Neural cell (in vitro differentiated cells): Measurements from ENCODE around the gene GPSM1. TPM values are rescaled to one million over a fixed set of nuclear protein-coding genes. Genes with fewer than 3 reads are reported as not detected.
A peak's percentile ranks its signal among the peaks of the same experiment; 100 is the strongest.

Experiments
- H2AFZ ChIP-seq: fragments of 200-600, 300-800 bp; sonication (generic), shearing (Covaris generic); 2 replicates; pipeline ENCODE4 v1.6.0; 2014; ENCODE audit warnings: low read depth, mild to moderate bottlenecking, antibody characterized with exemption, low read length, moderate library complexity
- H3F3A ChIP-seq: fragments of 200-600 bp; shearing (Covaris generic); 2 replicates; pipeline ENCODE4 v1.6.1; 2016; ENCODE audit warnings: mild to moderate bottlenecking, moderate library complexity, mixed read lengths, antibody characterized with exemption, low read length; ENCODE audit not compliant: insufficient read depth, poor library complexity, severe bottlenecking
- H3K27ac ChIP-seq: fragments of 200-600, 300-800 bp; sonication (generic), shearing (Covaris generic); 2 replicates; pipeline ENCODE4 v1.5.1; 2014; ENCODE audit warnings: mild to moderate bottlenecking, low read length, moderate library complexity
- H3K27me3 ChIP-seq: fragments of 300-800, 200-600 bp; sonication (generic), shearing (Covaris generic); 2 replicates; pipeline ENCODE4 v1.6.0; 2014; ENCODE audit warnings: mild to moderate bottlenecking, low read depth, low read length, moderate library complexity; ENCODE audit not compliant: insufficient read depth
- H3K36me3 ChIP-seq: fragments of 300-800, 200-600 bp; sonication (generic), shearing (Covaris generic); 2 replicates; pipeline ENCODE4 v1.5.1; 2014; ENCODE audit warnings: mild to moderate bottlenecking, antibody characterized with exemption, low read length, moderate library complexity; ENCODE audit not compliant: insufficient read depth
- H3K4me2 ChIP-seq: fragments of 300-800, 200-600 bp; sonication (generic), shearing (Covaris generic); 2 replicates; pipeline ENCODE4 v1.6.0; 2014; ENCODE audit warnings: mild to moderate bottlenecking, low read length
- H3K4me3 ChIP-seq: fragments of 300-800, 200-600 bp; sonication (generic), shearing (Covaris generic); 2 replicates; pipeline ENCODE4 v1.5.1; 2014; ENCODE audit warnings: mild to moderate bottlenecking, low read length, moderate library complexity
- H3K79me2 ChIP-seq: fragments of 200-600 bp; shearing (Covaris generic); replicated peaks from 2 replicates; pipeline ENCODE4 v1.6.0; 2014; ENCODE audit warnings: mild to moderate bottlenecking, low read length, moderate library complexity; ENCODE audit not compliant: insufficient read depth
- H3K9ac ChIP-seq: fragments of 300-800, 200-600 bp; sonication (generic), shearing (Covaris generic); 2 replicates; pipeline ENCODE4 v1.6.1; 2016; ENCODE audit warnings: mild to moderate bottlenecking, low read length, mixed read lengths
- H3K9me2 ChIP-seq: fragments of 200-600 bp; shearing (Covaris generic); 2 replicates; pipeline ENCODE4 v1.6.1; 2016; ENCODE audit warnings: mild to moderate bottlenecking, low read length, mixed read lengths; ENCODE audit not compliant: insufficient read depth
- H3K9me3 ChIP-seq: fragments of 200-600, 300-800 bp; sonication (generic), shearing (Covaris generic); 2 replicates; pipeline ENCODE4 v1.6.1; 2016; ENCODE audit warnings: mild to moderate bottlenecking, mixed run types, low read length, moderate library complexity, mixed read lengths
- H4K20me1 ChIP-seq: fragments of 200-600 bp; shearing (Covaris generic); 2 replicates; pipeline ENCODE4 v1.6.1; 2016; ENCODE audit warnings: mild to moderate bottlenecking, mixed run types; ENCODE audit not compliant: insufficient read depth
- CTCF ChIP-seq: fragments of 450-650 bp; IDR thresholded peaks from 2 replicates; pipeline ENCODE4 v1.5.1; 2014; ENCODE audit warnings: antibody characterized with exemption, mild to moderate bottlenecking, moderate library complexity; ENCODE audit not compliant: poor library complexity, severe bottlenecking
- EP300 ChIP-seq: fragments of 450-650 bp; conservative IDR thresholded peaks from 2 replicates; pipeline ENCODE4 v1.6.1; 2014; ENCODE audit warnings: antibody characterized with exemption, mild to moderate bottlenecking, moderate library complexity; ENCODE audit not compliant: poor library complexity, severe bottlenecking
- EZH2 ChIP-seq: fragments of 200-600, 300-800 bp; shearing (Covaris generic), sonication (generic); IDR thresholded peaks from 2 replicates; pipeline ENCODE4 v1.6.1; 2014; ENCODE audit warnings: antibody characterized with exemption, low read length, borderline replicate concordance, mild to moderate bottlenecking; ENCODE audit not compliant: insufficient read depth, poor library complexity, severe bottlenecking
- MXI1 ChIP-seq: fragments of 450-650 bp; conservative IDR thresholded peaks from 2 replicates; pipeline ENCODE4 v1.6.1; 2014; ENCODE audit warnings: antibody characterized with exemption, mild to moderate bottlenecking; ENCODE audit not compliant: poor library complexity, severe bottlenecking
- POLR2AphosphoS5 ChIP-seq: IDR thresholded peaks from 2 replicates; pipeline ENCODE4 v1.6.1; 2012
- RAD21 ChIP-seq: fragments of 450-650 bp; conservative IDR thresholded peaks from 2 replicates; pipeline ENCODE4 v1.6.1; 2014; ENCODE audit warnings: antibody characterized with exemption, mild to moderate bottlenecking, moderate library complexity
- REST ChIP-seq: IDR thresholded peaks from 2 replicates; pipeline ENCODE4 v1.6.1; 2012; ENCODE audit warnings: borderline replicate concordance
- SMC3 ChIP-seq: fragments of 450-650 bp; conservative IDR thresholded peaks from 2 replicates; pipeline ENCODE4 v1.6.1; 2014; ENCODE audit warnings: antibody characterized with exemption, mild to moderate bottlenecking, moderate library complexity; ENCODE audit not compliant: poor library complexity
- TAF1 ChIP-seq: IDR thresholded peaks from 2 replicates; pipeline ENCODE4 v1.6.1; 2012; ENCODE audit warnings: low read depth
- polyA plus RNA-seq: library from polyadenylated mRNA; depleted of rRNA; stranded (reverse); fragments of >200 nt; gene quantifications from 2 replicates; pipeline ENCODE4 v1.2.3, GENCODE V29; 2014

The GPSM1 gene
- polyA plus RNA-seq, 1 donor from 2014 or later = 117 TPM

DNA sequence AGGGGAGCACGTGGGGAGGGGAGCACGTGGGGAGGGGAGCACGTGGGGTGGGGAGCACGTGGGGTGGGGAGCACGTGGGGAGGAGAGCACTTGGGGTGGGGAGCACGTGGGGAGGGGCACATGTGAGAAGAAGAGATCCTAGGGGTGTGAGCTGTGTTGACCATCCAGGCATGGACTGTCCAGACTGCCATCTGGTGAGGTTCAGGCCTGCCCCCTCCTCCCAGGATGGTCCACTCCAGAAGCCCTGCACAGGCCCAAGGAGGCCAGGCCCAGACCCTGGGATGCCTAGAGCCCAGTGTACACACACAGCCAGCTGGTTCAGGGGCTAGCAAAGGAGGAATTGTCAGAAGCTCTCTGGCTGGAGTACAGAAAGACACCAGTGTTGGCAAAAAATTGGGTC lies 70.3 kb downstream of the GPSM1 start:
- H3K9me2 ChIP-seq = no peaks in the 10 kb centered on the region
- H3K79me2 ChIP-seq = peaks cover 21% of the 10 kb centered on the region
- no peak overlapping the region for H3K9ac ChIP-seq
- H3K9me3 ChIP-seq = no peaks in the 10 kb centered on the region
- no peak overlapping the region for H2AFZ ChIP-seq
- no peak overlapping the region for H3K4me2 ChIP-seq
- peaks cover 3% of the 10 kb centered on the region for H3K36me3 ChIP-seq
- no peak overlapping the region for H3K27ac ChIP-seq
- no peaks in the 10 kb centered on the region for H4K20me1 ChIP-seq
- TF ChIP-seq SMC3 (no peak), EZH2 (no peak), EP300 (no peak), POLR2AphosphoS5 (no peak), RAD21 (no peak), CTCF (no peak), TAF1 (no peak), REST (no peak), MXI1 (no peak)
- no peak overlapping the region for H3K4me3 ChIP-seq
- no peaks in the 10 kb centered on the region for H3K27me3 ChIP-seq
- no peaks in the 10 kb centered on the region for H3F3A ChIP-seq

GRCh38 chr9:136398286-136398685 lies 70.9 kb downstream of the GPSM1 start:
- Histone ChIP-seq H3K9me3 (no peaks in the 10 kb centered on the region), H3K4me2 (no peak overlapping the region), H4K20me1 (no peaks in the 10 kb centered on the region), H3K4me3 (peak overlapping the region; percentile 89), H3K9me2 (no peaks in the 10 kb centered on the region), H3K27ac (no peak overlapping the region), H3K79me2 (peaks cover 21% of the 10 kb centered on the region), H3F3A (no peaks in the 10 kb centered on the region), H2AFZ (no peak overlapping the region), H3K36me3 (peaks cover 3% of the 10 kb centered on the region), H3K9ac (no peak overlapping the region), H3K27me3 (no peaks in the 10 kb centered on the region)
- TF ChIP-seq MXI1 (no peak), REST (no peak), EZH2 (no peak)
